SK-N-SH treated with all-trans-retinoic acid at 6 μM for 48 hours (cell line): Measurements from ENCODE around the gene CCDC73.

ENCODE experiments used
- ATAC-seq: fragments of 200-7000 bp; cut with Tn5 transposase; 3 replicates; pipeline ENCODE4 v1.9.1; 2020; ENCODE audit warnings: mild to moderate bottlenecking, moderate library complexity
- ARNTL ChIP-seq: fragments of 450-650 bp; formaldehyde crosslinking; IDR thresholded peaks from 2 replicates; pipeline ENCODE4 v1.5.0; 2020; ENCODE audit warnings: low read depth, mild to moderate bottlenecking, moderate library complexity, borderline replicate concordance
- BACH2 ChIP-seq: fragments of 250-450 bp; sonication (Bioruptor Pico); IDR thresholded peaks from 2 replicates; pipeline ENCODE4 v1.9.0; 2021; ENCODE audit warnings: mild to moderate bottlenecking, borderline replicate concordance
- CSDC2 ChIP-seq: fragments of 250-450 bp; sonication (Bioruptor Pico); IDR thresholded peaks from 2 replicates; pipeline ENCODE4 v1.5.0; 2020; ENCODE audit warnings: mild to moderate bottlenecking, moderate library complexity
- ESRRG ChIP-seq: fragments of 250-450 bp; sonication (Bioruptor Pico); IDR thresholded peaks from 2 replicates; pipeline ENCODE4 v1.6.1; 2021; ENCODE audit warnings: mild to moderate bottlenecking
- GLIS3 ChIP-seq: fragments of 250-450 bp; sonication (Bioruptor Pico); IDR thresholded peaks from 2 replicates; pipeline ENCODE4 v1.5.0; 2020; ENCODE audit warnings: mild to moderate bottlenecking, moderate library complexity
- ISL1 ChIP-seq: fragments of 250-450 bp; sonication (Bioruptor Pico); IDR thresholded peaks from 2 replicates; pipeline ENCODE4 v2.1.2; 2022; ENCODE audit warnings: mild to moderate bottlenecking, moderate library complexity
- OSR1 ChIP-seq: fragments of 250-450 bp; sonication (Bioruptor Pico); IDR thresholded peaks from 2 replicates; pipeline ENCODE4 v1.8.0; 2022; ENCODE audit warnings: moderate library complexity, mild to moderate bottlenecking, inconsistent platforms
- PATZ1 ChIP-seq: fragments of 250-450 bp; sonication (Bioruptor Pico); IDR thresholded peaks from 2 replicates; pipeline ENCODE4 v1.8.0; 2020; ENCODE audit warnings: mild to moderate bottlenecking, moderate library complexity, borderline replicate concordance
- PPARA ChIP-seq: fragments of 250-450 bp; sonication (Bioruptor Pico); IDR thresholded peaks from 2 replicates; pipeline ENCODE4 v1.5.0; 2020; ENCODE audit warnings: mild to moderate bottlenecking, borderline replicate concordance
- RARB ChIP-seq: fragments of 250-450 bp; sonication (Bioruptor Pico); IDR thresholded peaks from 2 replicates; pipeline ENCODE4 v1.8.0; 2021; ENCODE audit warnings: mild to moderate bottlenecking, moderate library complexity
- SNAI2 ChIP-seq: fragments of 250-450 bp; sonication (Bioruptor Pico); IDR thresholded peaks from 2 replicates; pipeline ENCODE4 v1.5.0; 2020; ENCODE audit warnings: mild to moderate bottlenecking, moderate library complexity
- TOX ChIP-seq: fragments of 250-450 bp; sonication (Bioruptor Pico); IDR thresholded peaks from 2 replicates; pipeline ENCODE4 v1.8.0; 2021; ENCODE audit warnings: mild to moderate bottlenecking, moderate library complexity, borderline replicate concordance
- TSHZ2 ChIP-seq: fragments of 250-450 bp; sonication (Bioruptor Pico); IDR thresholded peaks from 2 replicates; pipeline ENCODE4 v1.5.0; 2020; ENCODE audit warnings: mild to moderate bottlenecking, moderate library complexity
- ZC3H10 ChIP-seq: fragments of 250-450 bp; sonication (Bioruptor Pico); IDR thresholded peaks from 2 replicates; pipeline ENCODE4 v1.5.1; 2021; ENCODE audit warnings: mild to moderate bottlenecking, moderate library complexity
- ZFP3 ChIP-seq: fragments of 250-450 bp; sonication (Bioruptor Pico); IDR thresholded peaks from 2 replicates; pipeline ENCODE4 v1.5.0; 2020; ENCODE audit warnings: mild to moderate bottlenecking, moderate library complexity
- ZFP30 ChIP-seq: fragments of 450-650 bp; formaldehyde crosslinking; IDR thresholded peaks from 2 replicates; pipeline ENCODE4 v1.5.0; 2022; ENCODE audit warnings: mild to moderate bottlenecking, moderate library complexity
- ZNF565 ChIP-seq: fragments of 450-650 bp; formaldehyde crosslinking; conservative IDR thresholded peaks from 2 replicates; pipeline ENCODE4 v1.5.0; 2020; ENCODE audit warnings: low read depth, mild to moderate bottlenecking, moderate library complexity
- ZNF70 ChIP-seq: fragments of 450-650 bp; formaldehyde crosslinking; IDR thresholded peaks from 2 replicates; pipeline ENCODE4 v1.5.0; 2020; ENCODE audit warnings: mild to moderate bottlenecking, moderate library complexity
- ZNF8 ChIP-seq: fragments of 450-650 bp; formaldehyde crosslinking; IDR thresholded peaks from 2 replicates; pipeline ENCODE4 v1.5.0; 2020; ENCODE audit warnings: mild to moderate bottlenecking, moderate library complexity
- TF ChIP-seq, protein P1 (sequence below): fragments of 250-450 bp; sonication (Bioruptor Pico); IDR thresholded peaks from 2 replicates; pipeline ENCODE4 v1.8.0; 2021; ENCODE audit warnings: low read depth, mild to moderate bottlenecking, moderate library complexity, borderline replicate concordance
- TF ChIP-seq, protein P2 (sequence below): fragments of 250-450 bp; sonication (Bioruptor Pico); IDR thresholded peaks from 2 replicates; pipeline ENCODE4 v1.5.1; 2020; ENCODE audit warnings: low read depth, mild to moderate bottlenecking, moderate library complexity
- TF ChIP-seq, protein P3 (sequence below): fragments of 250-450 bp; sonication (Bioruptor Pico); IDR thresholded peaks from 2 replicates; pipeline ENCODE4 v1.5.1; 2021; ENCODE audit warnings: mild to moderate bottlenecking, moderate library complexity

CCDC73 gene

GRCh38 chr11:32630844-32631243 lies 163.6 kb downstream of the CCDC73 start:
- no peak for TF ChIP-seq ARNTL (CRISPR knock-in tag)
- TF ChIP-seq ZNF565 = no peak
- TF ChIP-seq TOX = no peak
- TF ChIP-seq, protein P1, sequence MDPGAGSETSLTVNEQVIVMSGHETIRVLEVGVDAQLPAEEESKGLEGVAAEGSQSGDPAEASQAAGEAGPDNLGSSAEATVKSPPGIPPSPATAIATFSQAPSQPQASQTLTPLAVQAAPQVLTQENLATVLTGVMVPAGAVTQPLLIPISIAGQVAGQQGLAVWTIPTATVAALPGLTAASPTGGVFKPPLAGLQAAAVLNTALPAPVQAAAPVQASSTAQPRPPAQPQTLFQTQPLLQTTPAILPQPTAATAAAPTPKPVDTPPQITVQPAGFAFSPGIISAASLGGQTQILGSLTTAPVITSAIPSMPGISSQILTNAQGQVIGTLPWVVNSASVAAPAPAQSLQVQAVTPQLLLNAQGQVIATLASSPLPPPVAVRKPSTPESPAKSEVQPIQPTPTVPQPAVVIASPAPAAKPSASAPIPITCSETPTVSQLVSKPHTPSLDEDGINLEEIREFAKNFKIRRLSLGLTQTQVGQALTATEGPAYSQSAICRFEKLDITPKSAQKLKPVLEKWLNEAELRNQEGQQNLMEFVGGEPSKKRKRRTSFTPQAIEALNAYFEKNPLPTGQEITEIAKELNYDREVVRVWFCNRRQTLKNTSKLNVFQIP (CRISPR knock-in tag) = no peak
- TF ChIP-seq, protein P2, sequence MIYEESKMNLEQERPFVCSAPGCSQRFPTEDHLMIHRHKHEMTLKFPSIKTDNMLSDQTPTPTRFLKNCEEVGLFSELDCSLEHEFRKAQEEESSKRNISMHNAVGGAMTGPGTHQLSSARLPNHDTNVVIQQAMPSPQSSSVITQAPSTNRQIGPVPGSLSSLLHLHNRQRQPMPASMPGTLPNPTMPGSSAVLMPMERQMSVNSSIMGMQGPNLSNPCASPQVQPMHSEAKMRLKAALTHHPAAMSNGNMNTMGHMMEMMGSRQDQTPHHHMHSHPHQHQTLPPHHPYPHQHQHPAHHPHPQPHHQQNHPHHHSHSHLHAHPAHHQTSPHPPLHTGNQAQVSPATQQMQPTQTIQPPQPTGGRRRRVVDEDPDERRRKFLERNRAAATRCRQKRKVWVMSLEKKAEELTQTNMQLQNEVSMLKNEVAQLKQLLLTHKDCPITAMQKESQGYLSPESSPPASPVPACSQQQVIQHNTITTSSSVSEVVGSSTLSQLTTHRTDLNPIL (CRISPR knock-in tag) = no peak
- TF ChIP-seq GLIS3 (CRISPR knock-in tag) = no peak
- TF ChIP-seq PATZ1 (CRISPR knock-in tag) = no peak
- TF ChIP-seq PPARA (CRISPR knock-in tag) = no peak
- TF ChIP-seq TSHZ2 (CRISPR knock-in tag) = no peak
- no peak for TF ChIP-seq RARB (CRISPR knock-in tag)
- no peak for TF ChIP-seq ZC3H10
- no peak for TF ChIP-seq ZFP30 (CRISPR knock-in tag)
- no peak for TF ChIP-seq ZNF70 (CRISPR knock-in tag)
- no peak for TF ChIP-seq ISL1 (CRISPR knock-in tag)
- TF ChIP-seq OSR1 (CRISPR knock-in tag) = no peak
- no peak for TF ChIP-seq ZNF8
- TF ChIP-seq CSDC2 (CRISPR knock-in tag) = no peak
- TF ChIP-seq SNAI2 (CRISPR knock-in tag) = no peak
- ATAC-seq = no peak

DNA sequence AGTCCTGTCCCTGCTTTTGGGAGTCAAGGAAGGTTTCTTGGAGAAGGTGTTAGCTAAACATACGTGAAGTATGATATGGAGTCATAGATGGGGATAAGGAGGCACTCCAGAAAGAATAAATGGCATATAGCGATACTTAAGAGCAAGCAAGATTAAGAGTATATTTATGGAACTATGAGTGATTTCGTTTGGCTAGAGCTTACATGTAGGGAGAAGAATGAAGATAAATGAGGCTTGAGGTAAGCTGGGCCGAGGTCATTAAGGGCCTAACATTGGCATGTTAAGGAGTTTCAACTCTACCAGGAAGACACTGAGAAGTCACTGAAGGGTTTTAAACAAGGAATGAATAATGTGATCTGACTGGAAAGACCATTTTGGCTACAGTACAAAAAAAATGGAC lies 177.6 kb downstream of the CCDC73 start:
- no peak for ATAC-seq
- TF ChIP-seq TOX (no peak), PPARA (CRISPR knock-in tag) (no peak), GLIS3 (CRISPR knock-in tag) (no peak), ZC3H10 (no peak), ARNTL (CRISPR knock-in tag) (no peak), CSDC2 (CRISPR knock-in tag) (no peak), OSR1 (CRISPR knock-in tag) (no peak), ZFP3 (no peak), ZNF565 (no peak), ZNF8 (no peak), SNAI2 (CRISPR knock-in tag) (no peak), BACH2 (CRISPR knock-in tag) (no peak), ESRRG (CRISPR knock-in tag) (no peak), ISL1 (CRISPR knock-in tag) (no peak)
- TF ChIP-seq, protein P1 (CRISPR knock-in tag) = no peak
- TF ChIP-seq, protein P2 (CRISPR knock-in tag) = no peak
- TF ChIP-seq, protein P3, sequence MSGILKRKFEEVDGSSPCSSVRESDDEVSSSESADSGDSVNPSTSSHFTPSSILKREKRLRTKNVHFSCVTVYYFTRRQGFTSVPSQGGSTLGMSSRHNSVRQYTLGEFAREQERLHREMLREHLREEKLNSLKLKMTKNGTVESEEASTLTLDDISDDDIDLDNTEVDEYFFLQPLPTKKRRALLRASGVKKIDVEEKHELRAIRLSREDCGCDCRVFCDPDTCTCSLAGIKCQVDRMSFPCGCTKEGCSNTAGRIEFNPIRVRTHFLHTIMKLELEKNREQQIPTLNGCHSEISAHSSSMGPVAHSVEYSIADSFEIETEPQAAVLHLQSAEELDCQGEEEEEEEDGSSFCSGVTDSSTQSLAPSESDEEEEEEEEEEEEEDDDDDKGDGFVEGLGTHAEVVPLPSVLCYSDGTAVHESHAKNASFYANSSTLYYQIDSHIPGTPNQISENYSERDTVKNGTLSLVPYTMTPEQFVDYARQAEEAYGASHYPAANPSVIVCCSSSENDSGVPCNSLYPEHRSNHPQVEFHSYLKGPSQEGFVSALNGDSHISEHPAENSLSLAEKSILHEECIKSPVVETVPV = no peak
